HG03280 (cell line): Measurements from ENCODE around the gene PDE7B.

Experiments used
- ATAC-seq: cut with Tn5 transposase; IDR thresholded peaks from one replicate; pipeline ENCODE4 v1.9.1; 2021; ENCODE audit warnings: mild to moderate bottlenecking, moderate library complexity; ENCODE audit not compliant: unreplicated experiment

Gene PDE7B

DNA sequence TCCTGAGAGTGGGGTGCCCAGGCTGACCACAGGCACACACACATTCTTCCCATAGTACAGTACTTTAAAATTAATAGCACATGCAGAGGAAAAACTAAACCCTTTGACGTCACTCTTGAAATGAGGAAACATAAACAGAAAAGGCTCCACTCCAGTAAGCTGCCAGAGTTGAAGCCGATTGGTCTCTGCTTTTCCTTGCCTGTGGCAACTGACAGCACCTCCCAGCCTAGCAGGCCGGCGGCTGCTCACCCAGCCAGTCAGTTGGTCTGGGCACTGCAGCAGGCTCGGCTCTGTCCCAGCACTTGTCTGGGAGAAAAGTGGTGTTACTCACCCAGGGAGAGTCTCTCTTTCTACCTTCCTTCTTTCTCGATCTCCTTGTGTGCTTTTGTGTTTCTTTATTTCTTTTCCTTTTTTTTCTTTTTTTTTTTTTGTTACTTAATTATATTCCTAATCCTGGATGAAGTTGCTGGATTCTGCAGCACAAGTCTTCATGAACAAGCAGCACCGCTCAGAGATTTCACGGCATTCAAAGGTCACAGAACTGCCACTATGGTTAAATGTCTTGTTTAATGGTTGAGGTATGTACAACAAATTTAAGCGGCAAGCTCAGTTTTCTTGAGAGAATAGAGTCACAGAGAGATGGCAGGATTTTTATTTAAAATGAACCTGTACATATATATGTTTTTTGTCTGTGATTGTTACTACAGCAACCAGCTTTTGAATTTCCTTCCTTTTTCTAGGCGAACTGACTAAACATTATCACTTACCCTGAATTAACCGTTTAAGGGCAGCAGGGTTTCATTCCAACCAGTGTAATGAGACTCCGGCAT is at the start of gene PDE7B:
Gene PDE7B (plus strand): TSS at position 260 of the 830 bp plus-strand sequence.
- no peak for ATAC-seq

DNA sequence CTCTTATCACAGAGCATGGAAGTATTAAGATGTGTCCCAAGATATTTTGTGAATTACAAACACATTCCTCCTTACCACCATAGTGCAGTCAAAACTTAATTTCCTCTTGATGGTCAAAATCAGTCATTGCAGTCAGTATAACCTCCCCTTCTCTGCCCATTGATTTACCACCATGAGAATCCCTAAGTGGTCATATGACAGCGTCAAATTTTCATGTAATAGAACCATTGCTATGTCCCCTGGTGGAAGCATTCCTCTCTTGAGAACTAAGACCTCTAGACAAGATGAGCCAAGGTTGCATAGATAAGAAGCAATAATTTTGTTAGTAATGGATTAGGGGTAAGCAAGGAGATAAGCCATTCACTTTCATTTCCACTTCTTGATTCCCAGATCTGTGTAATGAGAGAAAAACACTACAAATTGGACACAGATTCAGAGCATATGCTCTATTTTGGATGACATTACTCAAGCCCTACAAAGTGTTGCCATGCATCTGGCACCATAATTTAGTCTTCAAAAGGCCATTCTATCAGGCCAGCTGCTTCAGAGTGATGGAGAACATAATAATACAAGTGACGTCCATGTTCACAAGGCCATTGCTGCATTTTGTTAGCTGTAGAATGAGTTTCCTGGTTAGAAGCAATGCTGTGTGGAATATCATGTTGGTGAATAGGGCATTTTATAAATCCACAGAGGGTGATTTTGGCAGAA is 49.6 kb upstream of the PDE7B start:
- ATAC-seq: no peak

DNA sequence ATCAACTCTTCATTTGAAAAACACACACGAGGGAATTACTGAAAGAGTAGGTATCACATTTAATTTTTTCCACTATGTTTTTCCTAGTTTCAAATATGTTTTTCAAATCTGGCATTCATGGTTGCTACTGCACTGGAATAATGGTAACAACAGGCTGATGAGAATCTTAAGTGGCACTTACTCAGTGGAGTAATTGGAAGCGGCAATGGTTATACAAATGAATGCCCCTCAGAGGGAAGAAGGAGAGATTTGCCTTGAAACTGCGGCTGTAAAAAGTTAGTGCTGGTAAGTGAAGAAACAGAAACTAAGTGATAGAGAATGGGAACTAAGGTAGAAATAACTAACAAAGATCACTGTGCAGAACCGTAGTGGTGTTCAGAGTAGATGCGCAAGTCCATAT is 41.0 kb upstream of the PDE7B start:
- ATAC-seq: no peak

DNA sequence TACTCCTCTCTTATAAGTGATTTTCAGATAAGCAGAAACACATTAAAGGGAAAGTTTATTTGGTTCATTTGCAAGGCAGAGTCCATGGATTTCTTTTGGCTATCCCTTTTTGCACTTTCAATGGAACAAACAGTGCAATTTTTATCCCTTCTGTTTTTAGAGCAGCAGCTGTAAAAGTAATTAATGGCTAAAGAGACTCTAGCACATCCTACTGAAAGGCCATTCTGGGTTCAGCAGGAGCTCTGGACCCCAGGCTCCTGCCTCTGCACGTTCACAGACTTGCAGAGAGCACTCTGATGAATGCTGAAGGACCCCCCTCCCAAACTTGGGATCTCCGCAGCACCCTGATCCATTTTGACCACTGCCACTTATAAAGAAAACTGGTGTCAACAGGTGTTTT is 40.3 kb upstream of the PDE7B start:
- ATAC-seq: no peak

DNA sequence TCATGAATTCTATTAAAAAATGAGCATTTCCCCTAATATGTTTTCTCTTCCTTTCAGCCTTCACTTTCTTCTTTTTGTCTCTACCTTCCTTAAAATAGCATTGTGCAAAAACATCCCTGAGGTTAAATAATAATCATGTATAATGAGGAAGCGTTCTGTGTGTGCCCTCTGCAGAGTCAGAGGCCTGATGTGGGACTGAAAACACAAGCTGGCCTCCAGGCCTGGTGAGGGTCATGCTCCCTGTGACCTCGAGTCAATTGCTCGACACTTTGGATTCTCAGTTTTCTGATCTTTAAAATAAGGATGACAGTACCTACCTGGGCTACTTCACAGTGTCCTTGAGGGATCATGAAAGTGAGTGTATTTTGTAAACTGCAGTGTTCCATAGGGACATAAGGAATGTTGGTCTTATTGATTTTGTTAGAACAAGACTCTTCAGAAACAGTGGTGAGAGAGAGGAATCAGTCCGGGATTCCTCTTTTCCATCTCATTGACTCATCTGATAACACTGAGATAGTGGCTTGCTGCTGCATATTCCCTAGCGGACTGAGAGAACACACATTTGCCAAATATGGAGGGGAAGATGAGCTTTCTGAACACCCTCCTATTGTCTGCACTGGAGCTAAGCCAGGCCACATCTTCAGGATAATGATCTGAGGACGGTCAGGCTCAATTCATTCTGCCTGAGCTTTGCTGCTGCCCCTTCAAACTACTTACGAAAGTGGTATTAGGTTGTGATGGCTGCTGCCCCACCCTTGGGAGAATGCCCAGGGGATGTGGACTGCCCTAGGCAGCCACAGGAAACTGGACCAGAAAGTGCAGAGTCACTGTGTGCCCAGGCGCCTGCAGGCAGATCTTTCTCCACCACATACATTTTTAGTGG is 39.6 kb upstream of the PDE7B start:
- ATAC-seq: no peak

DNA sequence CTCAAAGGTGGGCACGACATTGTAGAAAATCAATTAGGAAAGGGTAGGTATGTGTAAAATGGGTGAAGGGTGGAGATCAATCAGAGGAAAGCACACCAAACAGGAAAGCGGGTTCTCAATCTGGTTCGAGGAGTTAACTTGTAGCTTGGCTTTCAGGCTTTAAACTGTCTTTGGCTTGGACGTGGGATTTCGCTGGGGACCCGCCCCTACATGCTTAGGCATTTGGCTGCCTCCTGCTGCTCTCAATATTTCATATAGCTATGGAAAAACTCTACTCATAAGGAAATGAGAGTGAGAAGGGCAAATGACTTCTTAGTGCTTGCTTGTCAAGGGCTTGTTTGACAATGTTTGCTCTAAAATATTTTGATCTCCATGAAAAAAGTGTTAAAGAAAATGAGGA is 38.1 kb upstream of the PDE7B start:
- no peak for ATAC-seq

DNA sequence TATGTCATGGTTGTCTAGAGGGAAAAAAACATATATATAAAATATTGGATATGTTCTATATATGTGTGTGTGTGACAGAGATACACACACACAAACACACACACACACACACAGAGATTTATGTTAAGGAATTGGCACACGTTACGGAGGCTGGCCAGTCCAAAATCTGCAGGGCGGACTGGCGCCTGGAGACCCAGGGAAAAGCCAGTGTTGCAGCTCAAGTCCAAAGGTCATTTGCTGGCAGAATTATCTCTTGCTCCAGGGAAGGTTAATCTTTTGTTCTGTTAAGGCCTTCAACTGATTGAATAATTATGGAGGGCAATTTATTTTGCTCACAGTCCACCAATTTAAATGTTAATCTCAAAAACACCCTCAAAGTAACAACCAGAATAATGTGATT is 37.5 kb upstream of the PDE7B start:
- ATAC-seq: no peak

DNA sequence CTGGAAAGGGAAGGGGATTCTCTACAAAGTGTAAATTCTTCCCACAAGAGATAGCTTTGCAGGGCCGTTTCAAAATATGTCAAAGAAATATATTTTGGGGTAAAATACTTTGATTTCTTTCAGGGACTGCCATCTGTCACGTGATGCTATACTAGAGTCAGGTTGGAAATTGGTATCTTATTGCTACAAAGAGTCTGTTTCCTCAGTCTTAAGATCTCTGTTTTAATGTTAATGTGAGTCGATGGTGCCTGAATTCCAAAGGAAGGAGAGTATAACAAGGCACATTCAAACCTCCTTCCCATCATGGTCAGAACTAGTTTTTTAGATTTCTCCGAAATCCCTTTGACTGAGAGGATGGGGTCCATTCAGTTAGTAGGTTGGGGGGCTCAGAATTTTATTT is 36.3 kb upstream of the PDE7B start:
- no peak for ATAC-seq

DNA sequence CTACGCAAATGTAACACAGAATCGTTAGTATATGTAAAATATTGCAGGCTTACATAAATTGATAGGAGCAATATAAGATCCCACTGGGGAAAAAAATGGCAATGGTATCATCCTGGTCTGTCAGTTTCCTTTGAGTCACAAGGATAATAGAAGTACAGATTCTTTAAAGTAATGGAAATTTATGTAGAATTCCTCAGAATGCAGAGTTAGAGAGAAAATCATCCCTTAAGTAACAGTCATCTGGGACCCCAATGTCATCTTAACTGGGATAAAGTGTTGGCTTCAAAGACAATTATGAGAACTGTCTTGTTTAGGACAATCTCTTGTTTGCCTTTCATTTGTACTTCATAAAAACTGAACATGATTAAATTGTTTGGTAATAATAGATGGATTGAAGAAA is 34.5 kb upstream of the PDE7B start:
- no peak for ATAC-seq

DNA sequence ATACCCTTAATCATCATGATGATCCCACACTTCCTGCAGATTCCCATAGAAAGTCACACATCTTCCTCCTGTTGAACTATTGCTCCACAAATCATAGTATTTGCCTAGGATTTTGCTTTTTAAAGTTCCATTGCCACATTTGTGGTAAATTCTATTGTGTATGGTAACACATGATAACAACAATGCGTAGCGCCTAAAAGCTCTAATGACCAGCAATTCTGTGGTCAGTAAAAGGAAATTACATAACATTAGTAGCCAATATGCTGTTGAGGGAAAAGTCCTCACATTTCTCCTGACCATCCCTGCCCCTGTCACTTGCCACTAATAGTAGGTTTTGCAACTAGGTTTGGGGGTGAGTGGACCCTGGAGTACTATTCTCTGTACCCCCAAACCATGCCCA is 31.8 kb upstream of the PDE7B start:
- ATAC-seq: no peak

DNA sequence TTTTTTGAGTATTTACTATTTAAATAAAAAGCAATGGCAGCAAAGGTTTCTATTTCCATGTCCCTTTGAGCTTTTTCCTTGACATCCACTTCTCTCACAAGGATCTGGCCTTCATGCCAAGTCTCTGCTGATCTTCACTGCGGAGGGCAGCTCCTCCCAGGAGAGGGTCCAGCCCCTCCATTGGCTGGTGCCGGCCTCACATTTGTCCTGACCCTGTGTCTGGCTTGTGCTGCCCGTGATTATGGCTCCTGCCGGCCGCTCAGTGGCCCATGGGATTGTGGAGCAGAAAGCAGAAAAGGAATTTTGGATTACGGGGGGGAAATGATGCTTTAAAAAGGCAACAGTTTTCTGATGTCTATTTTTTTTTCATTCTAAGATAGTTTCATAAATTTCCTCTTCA is 31.2 kb upstream of the PDE7B start:
- no peak for ATAC-seq

DNA sequence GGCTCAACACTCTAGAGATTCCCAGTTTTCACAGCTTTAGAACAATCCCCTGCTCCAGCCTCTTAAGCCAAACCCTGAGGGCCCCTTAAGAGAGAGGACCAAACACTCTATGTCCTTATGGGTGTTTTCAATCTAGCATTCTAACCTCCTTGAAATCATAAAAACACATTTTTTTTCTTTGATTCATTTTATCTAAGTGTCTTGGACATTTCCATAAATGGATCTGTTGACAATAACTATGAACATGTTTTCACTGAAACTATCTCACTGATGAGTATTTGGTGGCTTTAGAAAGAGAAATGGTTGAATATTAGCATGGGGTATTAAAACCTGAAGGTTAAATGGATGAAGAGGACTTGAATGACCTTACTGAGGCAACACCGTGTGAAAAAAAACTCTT is 27.6 kb upstream of the PDE7B start:
- no peak for ATAC-seq

DNA sequence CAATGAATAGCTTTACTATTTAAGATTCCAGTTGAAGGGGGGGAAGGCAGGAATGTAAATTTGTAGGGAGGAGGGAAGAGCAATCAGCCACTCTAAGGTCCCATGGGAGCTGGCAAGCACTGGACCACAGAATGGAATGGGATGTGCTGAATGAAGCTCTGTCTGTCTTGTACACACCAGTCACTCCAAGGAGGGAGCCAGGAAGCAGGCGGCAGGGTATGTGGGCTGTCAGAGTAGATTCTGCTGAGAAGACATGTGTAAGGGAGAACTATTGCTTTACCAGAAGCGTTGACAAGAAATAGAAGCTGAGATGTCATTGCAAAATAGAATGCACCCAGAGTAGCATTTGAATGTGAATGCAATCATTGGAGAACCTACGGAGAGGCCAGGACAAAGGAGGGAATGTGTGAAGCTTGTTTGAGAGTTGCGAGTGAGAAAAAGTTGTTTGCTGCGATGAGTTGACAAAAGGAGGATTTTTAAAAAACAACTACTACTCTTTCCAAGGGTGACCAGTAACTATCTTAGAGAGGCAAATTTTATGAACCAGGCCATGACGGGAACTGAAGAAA is 25.2 kb upstream of the PDE7B start:
- ATAC-seq: no peak

DNA sequence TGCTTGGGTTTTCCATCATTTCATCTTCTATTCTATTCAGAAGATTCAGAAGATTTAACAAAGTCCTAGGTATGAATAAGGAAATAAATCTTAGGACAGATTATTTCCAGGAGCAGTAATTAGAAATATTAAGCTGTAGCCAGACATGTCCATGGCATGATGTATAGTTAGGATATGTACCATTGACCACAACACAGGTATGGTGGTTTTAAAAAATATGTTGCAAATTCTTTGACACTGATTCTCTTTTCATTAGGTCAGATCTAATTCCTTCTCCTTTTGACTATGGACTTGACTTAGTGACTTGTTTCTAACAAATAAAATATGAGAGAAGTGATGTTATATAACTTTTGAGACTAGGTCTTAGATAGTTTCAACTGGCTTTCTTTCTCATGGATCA is 23.5 kb upstream of the PDE7B start:
- ATAC-seq: no peak

DNA sequence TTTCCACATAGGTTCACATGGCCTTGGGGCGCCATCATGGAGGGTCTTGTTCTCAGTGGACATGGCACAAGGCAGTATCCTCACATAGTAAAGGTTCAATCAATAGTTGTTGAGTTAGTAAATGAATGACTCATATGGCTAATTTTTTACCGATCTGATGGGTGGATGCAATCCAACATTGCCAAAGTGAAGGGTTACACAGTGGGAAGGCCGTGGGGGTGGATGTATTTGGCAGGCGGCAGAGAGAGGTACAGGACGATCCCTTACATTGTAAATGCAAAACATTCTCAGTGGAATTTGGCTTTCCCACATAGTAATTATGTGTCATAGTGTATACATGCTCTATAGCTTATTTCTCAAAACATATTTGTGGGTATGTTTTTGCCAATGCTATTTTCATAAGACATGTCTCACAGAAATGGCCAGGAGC is 21.0 kb upstream of the PDE7B start:
- ATAC-seq: no peak

DNA sequence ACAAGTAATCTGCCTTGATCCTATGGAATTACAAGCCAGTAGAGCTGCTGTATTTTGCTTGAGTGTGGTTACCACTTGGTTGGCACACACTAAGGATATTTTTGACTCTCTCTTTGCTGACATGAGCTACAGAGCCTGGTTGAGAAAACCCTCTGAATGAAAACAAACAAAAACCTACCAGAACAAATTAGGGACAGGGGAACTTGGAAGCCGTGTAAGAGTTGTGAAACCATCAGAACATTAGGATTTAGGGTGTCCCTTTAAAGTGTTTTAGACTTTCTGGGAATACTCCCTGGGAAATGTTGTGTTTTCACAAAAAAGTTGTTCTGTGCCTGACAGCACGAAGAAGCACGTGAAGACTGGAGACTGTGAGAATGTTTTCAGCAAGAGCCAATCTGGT is 20.5 kb upstream of the PDE7B start:
- no peak for ATAC-seq

DNA sequence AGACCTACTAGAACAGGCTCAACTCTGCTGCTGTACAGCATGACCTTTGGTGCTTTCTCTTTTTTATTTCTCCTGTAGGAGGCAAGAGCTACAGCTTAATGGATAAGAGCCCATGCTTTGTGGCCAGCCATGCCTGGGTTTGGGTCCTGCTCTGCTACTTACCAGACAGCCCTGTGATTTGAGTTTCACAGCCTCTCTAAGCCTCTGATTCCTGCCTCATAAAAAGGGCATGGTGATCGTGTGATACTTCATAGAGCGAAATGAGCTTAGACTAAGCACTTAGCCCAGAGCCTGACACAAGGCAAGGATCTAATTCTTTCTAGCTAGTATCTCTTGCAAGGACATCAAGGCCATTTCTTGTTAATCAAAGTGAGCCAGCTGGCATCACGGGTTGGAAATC is 19.3 kb upstream of the PDE7B start:
- no peak for ATAC-seq

DNA sequence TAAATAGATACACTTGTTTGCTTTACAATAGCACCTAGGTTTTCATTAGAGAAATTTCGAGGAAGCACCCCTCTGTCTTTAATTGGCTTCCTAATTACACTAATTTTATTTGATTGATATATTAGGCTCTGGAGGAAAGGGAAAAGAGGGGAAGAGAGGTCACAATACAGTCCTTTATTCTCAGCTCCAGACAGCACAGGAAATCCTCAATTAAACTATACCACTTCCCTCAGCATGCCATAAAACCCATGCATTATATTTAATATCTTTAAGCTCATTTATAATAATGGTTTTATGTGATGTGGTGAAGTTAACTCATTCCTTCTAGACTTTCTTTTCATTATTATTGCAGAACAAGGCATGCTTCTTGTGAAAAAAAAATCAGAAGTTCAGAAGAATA is 17.7 kb upstream of the PDE7B start:
- no peak for ATAC-seq

DNA sequence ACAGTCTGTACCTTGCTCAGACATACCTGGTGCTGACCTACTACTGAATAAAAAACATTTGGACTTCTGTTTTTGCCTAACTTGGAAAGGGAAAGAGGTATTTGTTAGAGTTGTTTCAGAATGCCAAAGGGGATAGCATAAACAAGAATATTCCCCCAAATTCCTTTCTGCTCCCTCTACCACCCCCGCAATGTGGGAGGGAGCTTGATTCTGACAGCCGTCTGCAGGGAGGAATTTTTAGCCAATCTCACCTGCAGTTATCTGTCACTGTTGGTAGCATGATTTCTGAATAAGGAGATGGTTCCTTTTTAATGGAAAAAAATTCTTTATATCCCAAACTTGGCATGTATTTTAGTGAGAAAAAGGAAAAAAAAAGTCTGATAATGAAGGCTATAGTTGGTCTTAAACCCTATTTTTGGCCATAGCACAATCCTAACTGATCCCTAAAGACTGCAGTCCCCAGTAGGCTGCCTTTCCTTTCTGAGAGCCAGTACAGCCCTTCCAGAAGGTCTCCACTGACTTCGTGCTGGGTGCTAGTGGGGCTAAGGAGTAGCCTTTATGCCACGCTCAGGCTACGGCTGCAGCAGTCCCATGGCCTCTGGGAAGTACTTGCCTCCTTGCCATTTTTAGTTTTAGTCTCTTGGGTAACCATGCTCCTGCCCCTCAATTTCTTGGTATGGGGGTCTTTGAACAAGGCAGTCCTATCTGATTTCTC is 13.6 kb upstream of the PDE7B start:
- no peak for ATAC-seq

DNA sequence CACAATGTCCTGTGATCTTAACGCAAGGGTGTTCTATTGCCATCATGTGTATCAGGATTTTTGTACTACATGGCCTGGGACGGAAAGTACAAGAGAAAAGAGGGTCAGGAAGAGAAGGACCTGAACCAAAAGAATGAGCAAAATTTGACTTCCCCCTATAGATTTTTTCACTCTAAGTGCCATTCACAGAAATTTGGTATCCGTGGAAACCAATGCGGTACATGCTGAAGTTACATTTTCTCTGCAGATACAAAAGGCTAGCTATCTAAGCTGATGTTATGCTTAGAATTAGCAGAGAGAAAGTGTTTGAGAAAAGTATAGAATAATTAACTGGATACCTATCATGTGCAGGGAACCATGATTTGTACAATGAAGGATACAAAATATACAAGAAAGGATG is 12.4 kb upstream of the PDE7B start:
- no peak for ATAC-seq
